NCI-H146 treated with DMSO at 0.1 percent for 48 hours (cell line): ENCODE results near the gene PPP1R1C.

Experiments used
- DNase-seq: peaks from one replicate; lab custom pipeline; 2025; ENCODE audit not compliant: unreplicated experiment; lab: John Stamatoyannopoulos, UW

The PPP1R1C gene

GRCh38 chr2:182062329-182062972 lies 76.8 kb downstream of the PPP1R1C start:
- no peak for DNase-seq

GRCh38 chr2:182064019-182064778 lies 78.5 kb downstream of the PPP1R1C start:
- no peak for DNase-seq

GRCh38 chr2:182066400-182067087 lies 80.9 kb downstream of the PPP1R1C start:
- DNase-seq: no peak

- no peak for DNase-seq
Measured at GRCh38 chr2:182067393-182067792, 81.7 kb downstream of the PPP1R1C start.

- DNase-seq: no peak
Measured at GRCh38 chr2:182068811-182069210, 83.2 kb downstream of the PPP1R1C start.

- no peak for DNase-seq
Measured at GRCh38 chr2:182069416-182069815, 83.8 kb downstream of the PPP1R1C start.

- no peak for DNase-seq
Measured at GRCh38 chr2:182069908-182070307, 84.3 kb downstream of the PPP1R1C start.

GRCh38 chr2:182070736-182071135 lies 85.1 kb downstream of the PPP1R1C start:
- DNase-seq: no peak

GRCh38 chr2:182072861-182073260 lies 87.2 kb downstream of the PPP1R1C start:
- no peak for DNase-seq

GRCh38 chr2:182073613-182074012 lies 88.0 kb downstream of the PPP1R1C start:
- no peak for DNase-seq

GRCh38 chr2:182077023-182077422 lies 91.4 kb downstream of the PPP1R1C start:
- no peak for DNase-seq

GRCh38 chr2:182077448-182078142 lies 91.9 kb downstream of the PPP1R1C start:
- DNase-seq: peak; percentile 91

- DNase-seq: peak; percentile 6
Measured at GRCh38 chr2:182078988-182079602, 93.4 kb downstream of the PPP1R1C start.

GRCh38 chr2:182080493-182080892 lies 94.8 kb downstream of the PPP1R1C start:
- DNase-seq: no peak

GRCh38 chr2:182081602-182082260 lies 96.1 kb downstream of the PPP1R1C start:
- no peak for DNase-seq

- no peak for DNase-seq
Measured at GRCh38 chr2:182088681-182089320, 103.1 kb downstream of the PPP1R1C start.

GRCh38 chr2:182090486-182090885 lies 104.8 kb downstream of the PPP1R1C start:
- no peak for DNase-seq

- no peak for DNase-seq
Measured at GRCh38 chr2:182097571-182098164, 112.0 kb downstream of the PPP1R1C start.

- no peak for DNase-seq
Measured at GRCh38 chr2:182098648-182099047, 113.0 kb downstream of the PPP1R1C start.

- DNase-seq: no peak
Measured at GRCh38 chr2:182101263-182101662, 115.6 kb downstream of the PPP1R1C start.
